HG02588 (cell line): Measurements from ENCODE around the gene PREX1.

Experiments used
- ATAC-seq: cut with Tn5 transposase; IDR thresholded peaks from one replicate; pipeline ENCODE4 v1.9.1; 2021; ENCODE audit warnings: mild to moderate bottlenecking, moderate library complexity; ENCODE audit not compliant: unreplicated experiment

The PREX1 gene

DNA sequence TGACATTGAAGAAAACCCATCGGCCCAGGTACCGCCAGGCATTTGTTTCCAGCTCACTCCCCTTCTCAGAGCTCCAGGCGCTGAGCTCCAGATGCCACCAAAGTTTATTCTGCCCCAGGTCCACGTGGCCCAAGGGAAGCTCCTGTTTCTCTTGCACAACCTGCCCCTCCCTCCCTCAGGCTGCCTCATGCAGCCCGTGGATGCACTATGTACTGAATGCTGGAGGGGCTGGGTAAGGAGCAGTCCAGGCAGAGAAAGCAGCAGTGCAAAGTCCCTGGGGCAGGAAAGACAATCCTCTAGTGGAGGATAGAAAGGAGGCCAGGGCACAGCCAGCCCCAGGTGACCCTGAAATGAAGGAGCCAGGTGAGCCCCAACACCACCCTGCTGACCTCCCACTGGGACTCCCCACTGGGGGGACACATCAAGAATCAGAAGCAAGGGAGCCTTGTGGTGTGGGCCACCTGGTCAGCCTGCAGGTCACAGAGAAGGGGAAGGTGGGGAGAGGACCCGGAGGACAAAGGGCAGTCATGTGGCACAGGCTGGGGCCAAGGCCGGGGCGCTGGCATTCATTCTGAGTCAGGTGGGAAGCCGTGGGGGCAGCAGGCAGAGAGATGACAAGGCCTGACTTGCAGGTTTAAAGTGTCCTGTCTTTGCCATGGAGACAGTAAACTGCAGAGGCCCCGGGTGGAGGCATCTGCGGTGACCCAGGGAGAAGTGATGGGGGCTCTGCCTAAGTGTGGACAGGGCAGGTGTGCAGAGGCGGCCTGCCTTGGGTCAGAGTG lies 230.1 kb downstream of the PREX1 start:
- no peak for ATAC-seq

DNA sequence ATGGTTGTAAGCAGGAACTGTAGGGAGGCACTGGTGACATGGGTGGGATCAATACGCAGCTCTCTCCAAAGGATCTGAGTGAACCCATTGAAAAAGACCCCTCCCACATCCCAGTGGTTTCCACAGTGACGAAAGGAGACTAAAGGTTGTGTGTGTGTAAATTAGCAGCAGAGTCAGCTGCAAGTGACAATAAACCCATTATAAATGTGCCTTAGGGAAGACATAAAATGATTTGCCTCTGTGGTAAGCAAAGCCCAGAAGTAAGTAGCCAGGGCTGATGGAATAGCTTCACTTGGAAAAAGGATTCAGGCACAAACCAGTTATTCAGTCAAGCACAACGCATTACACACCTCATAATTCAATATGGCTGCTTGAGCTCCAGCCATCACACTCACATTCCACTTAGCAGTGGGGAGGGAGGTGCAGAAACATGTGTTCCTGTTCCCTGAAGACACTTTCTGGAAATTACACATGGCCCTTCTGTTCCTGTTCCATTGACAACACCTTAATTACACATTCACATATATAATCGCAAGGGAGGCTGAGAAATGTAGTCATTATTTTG lies 231.4 kb downstream of the PREX1 start:
- ATAC-seq = no peak

DNA sequence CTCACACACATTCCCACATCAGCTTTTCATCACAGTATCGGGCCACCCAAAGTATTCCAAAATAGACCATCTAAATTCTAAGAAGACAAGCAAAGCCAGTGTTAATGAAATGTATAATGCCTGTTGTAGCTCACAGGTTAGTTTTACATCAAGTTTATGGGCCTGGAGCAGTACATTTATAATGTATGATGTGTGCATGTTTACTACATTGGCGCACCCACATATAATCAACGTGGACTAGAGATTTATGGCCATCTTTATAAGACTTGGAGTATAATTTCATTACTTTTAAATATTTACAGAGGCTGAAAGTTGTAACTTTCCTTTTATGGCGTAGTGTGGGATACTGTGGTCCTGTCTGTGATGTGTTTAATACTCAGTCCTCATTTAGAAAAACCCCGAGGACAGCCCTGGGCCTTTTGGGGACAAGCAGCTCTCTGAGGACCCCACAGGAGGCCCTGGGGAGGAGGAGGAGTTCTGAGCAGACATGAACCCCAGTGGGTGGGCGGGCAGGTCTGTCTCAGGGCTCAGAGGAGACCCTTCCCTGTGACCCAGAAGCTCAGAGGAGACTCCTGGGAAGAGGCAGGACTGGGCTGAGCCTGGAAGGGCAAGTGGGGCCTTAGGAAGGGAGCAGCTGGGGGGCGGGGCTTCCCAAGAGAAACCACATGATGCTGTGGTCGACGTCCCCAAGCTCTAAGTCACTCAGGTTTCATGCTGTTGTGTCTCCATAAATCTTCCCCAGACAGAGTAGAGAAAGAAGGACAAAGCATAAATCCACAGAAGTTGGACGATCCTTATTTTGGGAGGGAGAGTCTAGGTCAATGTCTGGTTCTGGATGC lies 232.1 kb downstream of the PREX1 start:
- no peak for ATAC-seq

DNA sequence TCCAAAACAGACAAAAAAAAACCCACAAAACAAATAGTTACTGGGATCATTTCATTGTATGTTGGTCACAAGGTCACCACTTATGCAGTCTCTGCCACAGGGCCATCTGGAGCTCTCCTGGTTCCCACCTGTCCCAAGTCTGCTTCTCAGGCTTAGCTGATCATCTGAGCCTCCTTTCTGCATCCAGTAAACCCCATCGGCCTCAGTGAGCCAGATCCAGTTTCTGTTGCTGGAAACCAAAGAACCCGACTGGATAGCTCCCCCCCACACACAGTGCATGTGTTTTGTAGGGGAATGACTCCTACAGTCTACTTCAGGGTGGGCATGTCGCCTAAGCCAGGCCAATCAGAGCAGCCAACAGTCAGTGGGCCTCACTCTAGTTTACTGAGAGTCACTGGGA lies 233.3 kb downstream of the PREX1 start:
- no peak for ATAC-seq

DNA sequence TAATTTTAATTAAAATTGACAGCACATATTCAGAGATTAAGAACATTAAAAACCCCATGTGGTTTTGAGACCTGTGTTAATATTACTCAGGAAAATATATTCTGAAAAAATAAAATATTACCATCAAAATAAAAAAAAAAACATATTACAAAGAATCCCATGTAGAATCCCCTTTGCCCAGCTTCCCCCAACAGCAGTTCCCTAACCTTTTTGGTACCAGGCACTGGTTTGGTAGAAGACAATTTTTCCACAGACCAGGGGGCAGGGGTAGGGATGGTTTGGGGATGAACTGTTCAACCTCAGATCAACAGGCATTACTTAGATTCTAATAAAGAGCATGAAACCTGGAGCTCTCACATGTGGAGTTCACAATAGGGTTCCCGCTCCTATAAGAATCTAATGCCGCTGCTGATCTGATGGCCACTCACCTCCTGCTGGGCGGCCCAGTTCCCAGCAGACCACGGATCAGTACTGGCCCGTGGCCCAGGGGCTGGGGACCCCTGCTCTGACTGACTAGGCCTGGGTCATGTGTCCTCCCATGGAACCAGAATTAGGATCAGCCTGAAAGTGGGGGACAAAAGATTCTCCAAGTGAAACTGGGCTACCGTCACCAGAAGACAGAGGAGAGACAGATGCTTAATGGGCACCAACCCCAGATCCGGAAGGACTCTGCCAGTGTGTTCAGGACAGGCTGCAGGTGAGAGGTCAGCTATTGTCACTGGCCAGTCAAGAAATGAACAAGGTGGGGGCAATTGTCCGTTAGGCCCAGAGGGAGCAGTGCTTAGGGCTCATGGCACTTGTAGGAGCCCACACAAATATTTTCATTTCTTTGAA lies 235.5 kb downstream of the PREX1 start:
- no peak for ATAC-seq

DNA sequence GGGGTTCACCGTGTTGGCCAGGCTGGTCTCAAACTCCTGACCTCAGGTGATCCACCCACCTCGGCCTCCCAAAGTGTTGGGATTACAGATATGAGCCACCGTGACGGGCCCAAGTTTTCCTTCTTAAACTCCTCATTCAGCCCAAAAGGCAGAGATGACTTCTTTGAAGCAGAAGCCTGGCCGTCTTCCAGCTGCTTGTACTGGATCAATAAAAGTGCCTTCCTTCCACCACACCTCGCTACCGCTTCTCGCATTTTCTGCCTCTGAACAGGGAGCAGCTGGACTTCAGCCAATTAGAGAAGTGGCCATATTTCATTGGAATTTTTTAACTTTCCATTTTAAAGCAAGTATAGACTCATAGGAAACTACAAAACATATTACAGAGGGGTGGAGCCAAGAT lies 241.1 kb downstream of the PREX1 start:
- ATAC-seq = no peak

DNA sequence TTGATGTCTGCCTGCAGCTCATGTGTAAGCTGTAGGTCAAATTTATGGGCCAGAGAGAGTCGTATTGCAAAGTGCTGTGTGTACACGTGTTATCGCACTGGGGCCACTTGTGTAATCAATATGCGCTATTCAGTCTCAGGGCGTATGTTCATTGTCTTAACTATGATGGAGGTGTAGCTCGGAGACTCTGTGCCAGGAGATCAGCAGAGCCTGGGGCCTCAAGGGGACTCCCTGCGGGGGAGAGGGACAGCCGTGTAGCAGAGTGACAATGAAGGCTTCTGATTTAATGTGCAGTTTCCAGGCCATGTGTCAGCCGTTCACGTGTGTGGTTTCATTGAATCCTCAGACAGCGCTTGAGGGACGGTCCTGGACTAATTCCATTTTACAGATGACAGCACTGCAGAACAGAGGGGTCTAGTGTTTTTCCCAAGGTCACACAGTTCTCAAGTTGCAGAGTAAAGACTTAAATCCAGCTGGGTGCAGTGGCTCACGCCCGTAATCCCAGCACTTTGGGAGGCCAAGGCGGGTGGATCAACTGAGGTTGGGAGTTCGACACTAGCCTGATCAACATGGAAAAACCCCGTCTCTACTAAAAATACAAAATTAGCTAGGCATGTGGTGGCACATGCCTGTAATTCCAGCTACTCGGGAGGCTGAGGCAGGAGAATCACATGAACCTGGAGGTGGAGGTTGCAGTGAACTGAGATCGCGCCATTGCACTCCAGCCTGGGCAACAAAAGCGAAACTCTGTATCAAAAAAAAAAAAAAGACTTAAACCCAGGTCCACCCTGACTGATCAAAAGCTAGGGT lies 242.5 kb downstream of the PREX1 start:
- ATAC-seq = no peak

DNA sequence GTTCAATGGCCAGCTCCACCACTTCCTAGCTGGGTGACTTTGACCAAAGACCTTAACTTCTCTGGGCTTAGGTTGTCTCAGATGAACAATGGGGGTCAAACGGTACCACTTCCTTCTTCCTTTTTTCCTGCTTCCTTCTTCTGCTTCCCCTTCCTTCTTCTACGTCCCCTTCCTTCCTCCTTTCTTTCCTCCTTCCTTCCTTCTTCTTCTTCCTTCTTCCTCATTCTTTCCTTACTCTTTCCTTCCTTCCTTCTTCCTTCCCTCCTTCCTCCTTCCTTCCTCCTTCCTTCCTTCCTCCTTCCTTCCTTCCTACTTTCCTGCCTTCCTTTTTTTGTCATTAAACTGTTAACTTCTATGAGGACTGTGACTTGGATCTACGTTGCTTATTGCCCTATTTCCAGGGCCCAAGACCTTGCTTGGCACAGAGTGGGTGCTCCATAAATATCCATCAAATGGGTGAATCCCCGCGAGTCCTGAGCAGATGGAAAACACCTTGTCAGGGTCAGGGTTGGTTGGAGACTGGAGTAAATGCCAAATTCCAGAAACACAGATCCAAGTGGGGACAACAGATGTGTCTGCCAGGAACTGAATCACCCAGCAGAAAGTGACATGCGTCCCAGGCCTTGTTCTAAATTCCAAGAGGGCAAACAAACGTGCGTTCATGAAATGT lies 243.3 kb downstream of the PREX1 start:
- no peak for ATAC-seq

DNA sequence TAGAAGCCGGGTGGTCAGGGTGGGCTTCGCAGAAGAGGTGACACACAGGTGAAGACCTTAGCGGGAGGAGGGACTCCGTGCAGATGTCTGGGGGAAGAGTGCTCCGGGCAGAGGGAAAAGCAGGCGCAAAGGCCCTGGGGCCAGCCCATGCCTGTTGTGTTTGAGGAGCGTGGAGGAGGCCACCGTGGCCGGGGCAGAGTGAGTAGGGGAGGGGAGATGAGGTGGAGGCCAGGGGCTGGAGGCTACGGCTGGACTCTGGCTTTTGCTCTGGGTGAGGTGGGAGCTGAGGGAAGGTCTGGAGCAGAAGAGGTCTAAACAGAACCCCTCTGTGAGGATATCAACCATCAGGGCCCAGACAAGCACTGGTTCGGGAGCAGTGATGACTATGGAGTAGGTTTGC lies 244.0 kb downstream of the PREX1 start:
- ATAC-seq = no peak

DNA sequence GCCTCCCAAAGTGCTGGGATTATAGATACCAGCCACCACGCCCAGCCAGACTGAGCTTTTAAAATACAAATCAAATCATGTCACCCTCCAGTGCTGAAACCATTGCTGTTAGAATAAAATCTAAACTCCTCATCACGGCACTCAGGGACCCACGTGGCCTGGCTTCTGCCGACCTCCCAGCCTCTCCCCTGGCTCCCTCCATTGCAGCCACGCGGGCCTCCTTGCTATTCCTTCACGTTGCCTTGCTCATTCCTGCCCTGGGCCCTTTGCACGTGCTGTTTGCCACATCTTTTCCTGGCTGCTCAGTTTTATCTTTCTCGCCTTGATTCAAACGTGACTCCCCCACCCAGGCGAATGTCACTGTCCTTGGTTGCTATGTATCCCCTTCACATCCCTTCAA lies 244.6 kb downstream of the PREX1 start:
- ATAC-seq = no peak

DNA sequence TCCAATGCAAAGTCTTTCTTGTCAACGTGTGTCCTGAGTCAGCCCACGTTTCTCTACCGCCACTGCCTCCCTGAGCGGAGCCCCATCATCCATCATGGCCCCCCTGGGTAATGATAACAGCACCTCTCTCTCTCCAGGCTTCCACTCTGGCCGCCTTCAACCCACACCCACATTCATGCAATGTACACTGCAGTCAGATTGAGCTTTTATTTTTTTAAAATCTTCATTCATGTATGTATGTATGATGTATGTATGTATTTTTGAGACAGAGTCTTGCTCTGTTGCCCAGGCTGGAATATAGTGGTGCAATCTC lies 245.2 kb downstream of the PREX1 start:
- no peak for ATAC-seq

DNA sequence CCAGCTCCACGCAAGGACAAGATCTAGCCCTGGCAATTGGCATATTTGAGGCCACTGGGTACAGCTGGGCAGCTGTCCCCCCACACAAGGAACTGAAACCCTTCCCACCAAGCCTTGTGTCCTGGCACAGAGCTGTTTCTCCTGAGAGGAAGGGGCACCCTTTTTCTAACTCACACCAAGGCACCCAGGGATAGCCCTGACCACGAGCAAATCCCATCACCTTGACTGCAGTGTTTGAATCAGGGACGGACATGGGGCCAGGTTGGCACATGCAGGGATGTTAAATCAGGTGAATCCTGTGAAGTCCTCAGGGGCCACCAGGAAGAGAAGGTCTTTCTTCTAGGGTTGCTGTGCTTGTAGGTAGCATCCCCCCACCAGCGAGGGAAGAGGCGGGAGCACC lies 246.6 kb downstream of the PREX1 start:
- no peak for ATAC-seq

DNA sequence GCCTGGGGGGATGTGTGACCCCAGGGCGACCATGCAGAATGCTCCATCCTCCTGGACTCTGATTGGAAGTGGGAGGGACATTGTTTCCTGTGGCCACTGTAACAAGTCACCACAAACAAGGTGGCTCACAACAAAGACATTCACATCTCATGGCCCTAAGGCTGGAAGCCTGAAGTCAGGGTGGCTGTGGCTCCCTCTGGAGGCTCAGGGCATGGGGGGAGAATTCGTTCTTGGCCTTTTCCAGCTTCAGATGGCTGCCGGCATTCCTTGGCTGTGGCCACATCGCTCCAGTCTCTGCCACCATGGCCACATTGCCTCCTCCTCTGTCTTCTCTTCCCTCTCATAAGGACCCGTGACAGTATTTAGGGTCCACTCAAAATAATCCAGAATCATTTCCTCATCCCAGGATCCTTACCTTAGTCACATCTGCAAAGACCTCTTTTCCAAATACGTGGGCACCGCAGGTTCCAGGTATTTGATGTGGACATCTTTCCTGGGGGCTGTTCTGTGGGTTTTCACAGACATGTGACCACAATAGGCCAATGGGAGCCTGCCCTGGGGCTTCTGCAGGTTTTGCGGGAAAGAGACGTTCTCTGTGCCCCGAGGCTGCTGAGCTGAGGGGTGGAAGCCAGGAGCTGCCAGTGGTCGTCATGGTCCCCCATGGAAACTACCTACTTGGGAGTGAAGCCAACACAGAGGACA lies 249.3 kb downstream of the PREX1 start:
- ATAC-seq = no peak

DNA sequence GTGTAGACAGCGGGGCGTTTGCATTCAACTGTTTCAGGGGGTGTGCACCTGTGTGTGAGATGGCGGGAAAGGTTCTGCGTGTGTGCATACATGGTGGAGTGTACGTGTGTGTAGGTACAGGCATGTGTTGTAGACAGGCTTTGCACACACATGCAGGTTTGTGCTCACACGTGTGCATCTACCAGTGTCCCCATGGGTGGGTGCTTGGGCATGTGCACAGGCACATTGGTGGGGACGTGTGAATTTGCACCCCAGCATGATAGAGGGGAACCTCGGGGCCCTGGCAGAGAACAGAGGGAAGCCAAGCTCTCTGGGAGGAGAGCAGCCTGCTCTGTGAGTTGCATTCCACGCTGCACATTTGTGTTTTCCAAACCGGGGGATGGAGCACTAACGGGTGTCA lies 250.2 kb downstream of the PREX1 start:
- no peak for ATAC-seq

DNA sequence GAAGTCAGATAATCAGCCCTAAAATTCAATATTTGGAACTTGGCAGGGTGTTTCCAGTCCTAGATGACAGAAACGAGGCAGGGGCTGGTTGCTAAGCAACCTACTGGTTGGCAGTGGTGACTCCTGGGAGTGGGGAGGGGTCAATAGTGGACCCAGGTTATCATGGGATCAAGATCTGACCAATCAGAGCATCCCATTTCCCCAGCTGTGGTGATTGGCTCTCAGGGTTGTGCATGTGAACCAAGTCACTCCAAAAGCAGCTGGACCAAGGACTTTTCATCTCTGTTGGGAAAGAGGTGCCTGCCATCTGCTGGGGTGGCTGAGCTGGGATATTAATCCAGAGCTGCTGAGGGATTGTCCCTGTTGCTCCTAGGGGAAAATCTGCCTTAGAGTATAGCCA lies 253.4 kb downstream of the PREX1 start:
- ATAC-seq = no peak
